OCI-LY3 (cell line): ENCODE results near the gene DYNC1H1.

Source experiments
- EZH2phosphoT487 ChIP-seq: fragments of 200-600 bp; shearing (Covaris generic); IDR thresholded peaks from 2 replicates; pipeline ENCODE4 v1.6.1; 2018; ENCODE audit warnings: antibody characterized with exemption, mixed run types, low read depth
- TF ChIP-seq, protein P1 (sequence below): fragments of 200-600, 300-600 bp; sonication (generic); IDR thresholded peaks from 2 replicates; pipeline ENCODE4 v1.5.1; 2014; ENCODE audit warnings: antibody characterized with exemption, low read length, low read depth

DNA sequence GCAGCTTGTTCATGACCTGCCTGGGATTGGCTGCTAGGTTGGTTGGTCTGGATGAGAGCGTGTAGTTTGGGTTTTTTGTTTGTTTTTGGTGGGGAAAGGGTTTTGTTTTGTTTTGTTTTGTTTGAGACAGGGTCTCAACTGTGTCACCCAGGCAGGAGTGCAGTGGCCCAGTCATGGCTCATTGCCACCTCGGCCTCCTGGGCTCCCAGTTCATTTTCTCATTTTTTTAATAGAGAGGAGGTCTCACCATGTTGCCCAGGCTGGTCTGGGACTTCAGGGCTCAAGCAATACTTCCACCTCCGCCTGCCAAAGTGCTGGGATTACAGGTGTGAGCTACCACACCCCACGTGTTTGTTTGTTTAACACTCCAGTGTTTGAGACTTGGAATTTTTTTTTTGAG, 3.8 kb downstream of the DYNC1H1 start:
- TF ChIP-seq, protein P1, sequence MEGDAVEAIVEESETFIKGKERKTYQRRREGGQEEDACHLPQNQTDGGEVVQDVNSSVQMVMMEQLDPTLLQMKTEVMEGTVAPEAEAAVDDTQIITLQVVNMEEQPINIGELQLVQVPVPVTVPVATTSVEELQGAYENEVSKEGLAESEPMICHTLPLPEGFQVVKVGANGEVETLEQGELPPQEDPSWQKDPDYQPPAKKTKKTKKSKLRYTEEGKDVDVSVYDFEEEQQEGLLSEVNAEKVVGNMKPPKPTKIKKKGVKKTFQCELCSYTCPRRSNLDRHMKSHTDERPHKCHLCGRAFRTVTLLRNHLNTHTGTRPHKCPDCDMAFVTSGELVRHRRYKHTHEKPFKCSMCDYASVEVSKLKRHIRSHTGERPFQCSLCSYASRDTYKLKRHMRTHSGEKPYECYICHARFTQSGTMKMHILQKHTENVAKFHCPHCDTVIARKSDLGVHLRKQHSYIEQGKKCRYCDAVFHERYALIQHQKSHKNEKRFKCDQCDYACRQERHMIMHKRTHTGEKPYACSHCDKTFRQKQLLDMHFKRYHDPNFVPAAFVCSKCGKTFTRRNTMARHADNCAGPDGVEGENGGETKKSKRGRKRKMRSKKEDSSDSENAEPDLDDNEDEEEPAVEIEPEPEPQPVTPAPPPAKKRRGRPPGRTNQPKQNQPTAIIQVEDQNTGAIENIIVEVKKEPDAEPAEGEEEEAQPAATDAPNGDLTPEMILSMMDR = no peak
- TF ChIP-seq EZH2phosphoT487 = no peak
